Activated CD4-positive, alpha-beta T cell treated with anti-CD3 and anti-CD28 coated beads for 48 hours (primary cell): ENCODE data around the gene NSMCE1.

Experiments
- DNase-seq: peaks from one replicate; pipeline ENCODE4 v3.0.0-alpha.2; 2020

The NSMCE1 gene

GRCh38 chr16:27228621-27229501 lies 39.7 kb downstream of the NSMCE1 start:
- DNase-seq, result no peak

DNA sequence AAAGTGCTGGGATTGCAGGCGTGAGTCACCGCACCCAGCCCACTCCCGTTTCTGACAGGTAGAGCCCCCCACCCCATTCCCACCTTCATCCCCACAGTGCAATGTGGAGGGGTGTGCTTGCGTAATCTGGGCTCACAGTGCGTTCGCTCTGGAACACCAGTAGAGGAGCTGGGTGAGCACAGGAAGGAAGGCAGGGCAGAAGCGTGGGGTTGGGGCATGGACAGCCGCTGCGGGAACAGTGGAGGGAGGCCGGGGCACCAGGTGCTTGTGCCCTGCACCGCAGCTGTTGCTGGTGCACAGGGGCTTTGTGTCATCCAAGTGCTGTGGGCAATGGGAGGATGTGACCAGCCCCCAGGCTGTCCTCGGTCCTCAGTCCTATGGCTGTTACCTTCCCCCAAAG lies 40.5 kb downstream of the NSMCE1 start:
- DNase-seq, result no peak

DNA sequence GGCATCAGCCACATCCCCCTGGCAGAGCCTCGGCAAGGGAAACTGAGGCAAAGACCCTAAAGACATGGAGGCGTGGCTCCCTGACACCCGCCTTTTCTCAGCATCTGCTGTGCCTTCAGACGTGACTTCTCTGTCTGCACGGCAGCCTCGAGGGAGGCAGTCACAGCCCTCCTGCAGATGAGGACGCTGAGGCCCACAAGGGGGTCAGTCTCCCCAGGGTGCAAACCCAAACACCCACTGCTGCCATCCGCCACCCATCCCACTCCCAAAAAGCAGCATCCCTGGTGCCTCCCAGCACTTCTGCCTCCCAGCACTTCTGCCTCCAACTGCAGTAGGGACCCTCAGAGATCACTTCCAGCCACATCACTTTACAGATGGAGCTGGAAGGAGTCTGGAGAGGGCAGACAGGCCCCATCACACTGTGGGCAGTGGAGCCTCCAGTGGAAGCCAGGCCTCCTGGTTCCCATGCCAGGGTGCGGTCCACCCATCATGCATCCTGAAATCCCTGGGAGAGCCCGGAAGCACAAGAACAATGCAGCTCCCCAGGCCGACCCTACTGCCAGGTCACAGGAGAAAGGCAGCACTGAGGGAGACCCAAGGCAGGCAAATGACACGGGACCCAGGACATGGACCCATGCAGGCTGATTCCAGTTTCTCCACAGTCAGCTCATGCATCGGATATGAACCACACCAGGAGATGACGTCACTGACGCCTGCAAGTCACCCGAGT lies 41.4 kb downstream of the NSMCE1 start:
- DNase-seq, result no peak

GRCh38 chr16:27226476-27226875 lies 42.1 kb downstream of the NSMCE1 start:
- no peak for DNase-seq

DNA sequence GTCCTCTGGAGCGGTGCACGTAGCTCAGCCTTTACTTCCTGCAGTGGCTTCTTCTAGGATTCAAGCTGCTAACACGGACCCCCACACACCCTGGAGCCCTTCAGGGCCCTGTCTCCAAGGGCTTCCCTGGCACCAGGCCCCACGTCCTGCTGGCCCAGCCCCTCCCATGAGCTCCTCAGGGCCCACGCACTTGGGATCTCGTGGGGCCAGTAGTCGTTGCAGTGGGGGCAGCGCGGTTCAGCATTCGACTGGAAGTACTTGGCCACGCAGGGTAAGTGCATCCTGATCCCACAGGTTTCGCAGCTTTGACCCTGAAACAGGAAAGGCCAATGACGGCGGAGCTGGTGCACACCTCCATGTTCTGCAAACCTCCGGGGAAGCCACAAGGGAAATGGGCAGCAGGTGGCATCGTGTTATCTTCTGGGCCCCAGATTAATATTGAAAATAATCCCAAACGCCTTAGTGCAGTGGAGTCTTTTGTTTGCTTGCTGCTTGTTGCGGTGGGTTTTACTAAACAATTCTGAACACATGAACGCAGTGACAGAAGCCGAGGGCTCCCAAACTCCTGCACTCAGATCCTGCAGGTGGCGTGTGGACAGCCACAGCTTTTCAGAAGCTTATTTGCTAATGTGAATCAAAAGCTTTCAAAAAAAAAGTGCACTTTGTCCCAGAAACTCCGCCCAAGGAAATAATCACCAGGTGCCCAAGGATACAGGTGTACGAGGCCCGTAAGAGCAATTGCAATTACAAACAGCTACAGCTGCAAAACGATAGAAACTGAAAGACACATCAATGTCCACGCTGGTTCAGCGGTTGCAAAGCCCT lies 42.8 kb downstream of the NSMCE1 start:
- DNase-seq, result no peak

DNA sequence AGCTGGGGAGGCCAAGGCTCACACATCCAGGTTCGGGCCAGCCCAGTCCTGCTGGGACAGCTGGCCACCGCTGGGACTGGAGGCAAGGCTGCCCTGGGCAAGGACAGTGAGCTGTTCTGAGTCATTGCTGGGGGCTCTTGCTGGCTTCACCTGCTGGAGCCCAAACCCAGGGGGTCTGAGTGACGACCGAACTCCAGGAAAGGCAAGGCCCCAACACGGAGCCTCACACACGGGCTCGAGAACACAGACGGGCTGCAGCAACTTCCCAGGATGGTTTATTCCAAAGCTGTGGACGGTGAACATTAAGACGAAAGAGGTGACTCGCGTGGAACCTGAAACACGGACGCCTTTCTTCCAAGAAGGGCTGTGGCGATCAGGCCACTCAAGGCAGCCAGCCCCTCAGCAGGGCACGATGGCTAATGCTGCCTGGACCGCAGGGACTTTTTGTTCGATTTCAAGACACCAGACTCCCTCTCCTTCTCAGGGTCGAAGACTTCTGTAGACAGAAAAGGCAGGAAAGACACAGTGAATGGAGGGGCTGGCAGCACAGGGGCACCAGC lies 43.8 kb downstream of the NSMCE1 start:
- no peak for DNase-seq

DNA sequence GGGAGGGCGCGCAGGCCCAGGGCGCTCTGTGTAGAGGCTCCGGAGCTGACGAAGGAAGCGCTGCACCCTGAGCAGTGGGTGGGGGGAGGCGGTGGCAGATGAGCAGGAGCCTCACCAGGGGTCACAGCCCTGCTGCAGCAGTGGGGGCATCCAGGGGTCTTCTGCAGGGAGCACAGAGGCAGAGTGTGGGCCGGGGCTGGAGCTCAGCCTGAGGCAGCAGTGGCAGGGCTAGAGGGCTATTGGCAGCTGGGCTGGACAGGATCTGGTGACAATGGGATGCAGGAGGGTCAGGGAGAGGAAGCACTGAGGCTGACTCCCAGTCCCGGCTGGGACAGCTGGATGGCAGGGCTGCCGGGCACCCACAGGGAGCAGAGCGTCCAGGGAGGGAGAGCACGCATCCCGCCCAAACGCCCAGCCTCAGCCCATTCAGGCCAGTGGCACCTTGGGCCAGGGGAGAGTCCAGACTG lies 44.3 kb downstream of the NSMCE1 start:
- no peak for DNase-seq

DNA sequence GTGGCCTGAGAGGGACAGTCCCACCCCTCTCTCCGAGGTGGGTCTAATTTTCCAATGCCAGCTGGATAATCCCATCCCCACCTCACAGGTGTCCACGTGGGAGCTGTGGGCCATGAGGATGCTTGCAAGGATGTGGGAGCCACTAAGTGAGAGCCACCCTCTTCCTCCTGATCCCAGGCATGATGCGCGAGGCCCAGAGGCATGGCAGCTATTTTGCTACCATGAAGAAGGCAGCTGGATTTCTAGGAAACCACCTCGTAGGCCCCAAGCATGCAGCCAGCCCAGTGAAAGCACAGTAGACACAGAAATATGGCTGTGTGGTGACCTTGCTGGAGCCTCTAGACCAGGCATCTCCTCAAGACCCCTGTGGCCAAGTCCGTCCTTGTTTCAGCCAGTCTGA lies 44.9 kb downstream of the NSMCE1 start:
- DNase-seq, result no peak

- DNase-seq, result no peak
These were observed 45.4 kb downstream of the NSMCE1 start for GRCh38 chr16:27223226-27223610.

GRCh38 chr16:27222249-27223225 lies 46.0 kb downstream of the NSMCE1 start:
- DNase-seq, result no peak

- DNase-seq, result no peak
These were observed 46.9 kb downstream of the NSMCE1 start for GRCh38 chr16:27221576-27222248.

- DNase-seq, result no peak
These were observed 47.6 kb downstream of the NSMCE1 start for GRCh38 chr16:27220991-27221390.

DNA sequence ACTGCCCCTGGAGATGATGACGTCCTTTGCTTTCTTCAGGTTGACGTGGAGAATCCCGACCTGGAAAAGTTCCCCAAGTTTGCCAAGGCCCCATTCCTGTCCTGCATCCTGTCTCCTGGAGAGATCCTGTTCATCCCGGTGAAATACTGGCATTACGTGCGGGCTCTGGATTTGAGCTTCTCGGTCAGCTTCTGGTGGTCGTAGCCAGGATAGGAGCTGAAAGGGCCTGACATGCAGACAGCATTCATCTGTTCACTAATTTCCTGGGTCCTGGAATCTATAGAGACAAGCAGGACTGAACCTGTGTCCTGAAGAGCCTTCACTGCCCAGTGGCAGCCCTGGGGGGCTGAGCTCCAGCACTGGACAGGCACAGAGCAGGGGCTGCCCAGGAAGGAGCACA lies 48.0 kb downstream of the NSMCE1 start:
- no peak for DNase-seq

DNA sequence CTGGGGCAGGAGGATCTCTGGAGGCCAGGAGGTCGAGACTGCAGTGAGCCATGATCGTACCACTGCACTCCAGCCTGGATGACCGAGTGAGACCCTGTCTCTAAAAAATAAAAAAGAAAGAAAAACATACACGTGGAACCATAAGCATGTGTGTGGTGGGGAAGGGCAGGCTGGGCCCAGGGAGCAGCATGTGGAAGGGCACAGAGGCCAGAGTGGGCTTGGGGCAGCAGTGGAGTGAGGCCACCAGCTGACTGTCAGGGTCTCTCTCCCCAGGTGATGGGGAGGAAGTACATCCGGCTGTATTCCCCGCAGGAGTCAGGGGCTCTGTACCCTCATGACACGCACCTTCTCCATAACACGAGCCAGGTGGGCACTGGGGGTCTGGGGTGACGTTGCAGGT lies 48.5 kb downstream of the NSMCE1 start:
- DNase-seq, result no peak

- no peak for DNase-seq
These were observed 49.4 kb downstream of the NSMCE1 start for GRCh38 chr16:27219161-27219560.

DNA sequence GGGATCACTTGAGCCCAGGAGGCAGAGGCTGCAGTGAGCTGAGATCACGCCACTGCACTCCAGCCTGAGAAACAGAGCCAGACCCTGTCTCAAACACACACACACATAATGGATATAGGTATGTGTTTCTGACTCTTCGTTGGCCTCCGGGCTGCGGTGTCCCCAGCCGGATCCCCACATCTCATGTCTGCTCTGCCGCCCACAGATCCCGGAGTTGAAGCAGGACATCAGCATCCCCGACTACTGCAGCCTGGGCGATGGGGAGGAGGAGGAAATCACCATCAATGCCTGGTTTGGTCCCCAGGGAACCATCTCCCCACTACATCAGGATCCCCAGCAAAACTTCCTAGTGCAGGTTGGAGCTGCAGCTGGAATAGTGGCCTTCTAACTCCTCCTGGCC lies 49.8 kb downstream of the NSMCE1 start:
- no peak for DNase-seq

GRCh38 chr16:27217256-27217655 lies 51.3 kb downstream of the NSMCE1 start:
- no peak for DNase-seq

GRCh38 chr16:27216297-27216885 lies 52.2 kb downstream of the NSMCE1 start:
- DNase-seq, result no peak

- no peak for DNase-seq
These were observed 52.9 kb downstream of the NSMCE1 start for GRCh38 chr16:27215660-27216059.

DNA sequence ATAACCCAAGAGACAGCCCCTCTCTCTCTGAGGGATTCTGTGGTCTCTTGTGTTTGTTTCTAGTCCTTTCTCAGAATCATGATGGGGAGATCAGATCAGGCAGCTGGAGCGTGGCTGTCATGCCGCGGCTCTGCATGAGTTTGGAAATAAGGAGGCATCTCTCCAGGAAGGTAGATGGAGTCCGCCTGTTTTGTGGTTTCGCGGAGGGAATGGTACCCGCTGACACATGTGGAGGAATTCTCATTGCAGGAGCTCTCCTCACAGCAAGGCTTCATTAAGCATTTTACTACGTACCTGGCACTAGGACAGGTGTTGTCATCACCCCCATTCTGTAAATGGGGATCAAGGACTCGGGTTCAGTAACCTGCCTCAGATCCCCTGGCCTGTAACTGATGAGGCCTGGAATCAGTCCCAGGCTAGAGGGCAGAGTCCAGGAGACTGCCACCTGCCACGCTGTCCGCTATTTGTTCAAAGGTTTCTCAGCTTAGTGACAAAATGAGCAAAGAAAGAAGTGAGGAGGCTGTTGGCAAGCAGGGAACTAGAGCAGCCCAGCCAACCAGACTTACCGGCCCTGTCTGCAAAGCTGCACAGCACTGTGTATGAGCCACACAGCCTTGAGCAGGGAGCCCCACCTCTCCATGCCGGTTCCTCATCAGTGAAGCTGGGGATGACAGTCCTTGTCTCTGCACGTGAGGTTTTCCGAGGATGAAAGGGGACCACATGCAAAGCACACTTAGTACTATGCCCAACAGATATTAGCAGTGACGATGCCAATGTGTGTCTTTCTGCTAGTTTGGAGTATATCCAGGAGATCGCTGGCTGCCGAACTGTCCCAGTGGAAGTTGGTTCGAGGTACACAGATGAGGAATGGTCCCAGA lies 54.2 kb downstream of the NSMCE1 start:
- DNase-seq, result no peak
